ENCODE data around the gene CMTM1.
A peak's percentile ranks its signal among the peaks of the same experiment; 100 is the strongest.
"Not testable (repeated sequence)": the region's sequence is repeated elsewhere in the genome, so short reads cannot be mapped to it uniquely, and the experiment has no call there.

Gene CMTM1

DNA sequence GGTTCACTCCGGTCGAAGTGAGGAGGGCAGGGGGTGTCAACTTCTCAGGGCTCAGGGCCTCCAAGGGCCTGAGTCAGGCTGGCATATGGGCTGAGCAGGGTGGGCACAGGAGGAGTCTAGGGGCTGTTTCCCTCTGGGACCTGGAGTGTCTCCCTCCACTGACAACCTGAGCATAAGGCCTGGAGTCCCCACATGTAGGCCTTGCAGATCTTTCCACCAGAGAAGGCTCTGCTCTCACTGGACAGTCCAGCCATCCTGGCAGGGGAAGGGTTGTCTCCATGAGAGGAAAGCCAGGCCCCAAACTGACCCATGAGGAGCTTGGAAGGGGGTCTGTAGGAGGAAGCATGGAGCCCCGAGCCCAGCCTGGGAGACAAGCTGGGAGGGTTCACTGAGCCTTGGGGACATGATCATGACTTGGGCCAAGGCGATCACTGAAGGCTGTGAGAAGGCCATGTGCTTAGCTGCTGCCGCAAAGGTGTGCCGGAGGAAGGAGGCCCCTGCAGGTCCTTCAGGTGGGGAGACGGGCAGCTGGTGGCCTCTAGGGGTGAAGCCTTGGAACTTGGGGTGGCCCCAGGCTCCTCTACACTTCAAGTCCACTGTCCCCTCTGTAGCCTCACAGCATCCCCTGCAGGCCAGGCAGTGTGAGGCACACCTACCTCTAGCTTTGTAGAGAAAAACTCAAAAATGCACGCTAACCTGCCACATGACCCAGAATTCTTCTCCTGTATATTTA, 22.9 kb downstream of the CMTM1 start:
- no peak for DNase-seq (ENCODE audit: extremely low read depth, low read depth)
- TF ChIP-seq, protein P1, sequence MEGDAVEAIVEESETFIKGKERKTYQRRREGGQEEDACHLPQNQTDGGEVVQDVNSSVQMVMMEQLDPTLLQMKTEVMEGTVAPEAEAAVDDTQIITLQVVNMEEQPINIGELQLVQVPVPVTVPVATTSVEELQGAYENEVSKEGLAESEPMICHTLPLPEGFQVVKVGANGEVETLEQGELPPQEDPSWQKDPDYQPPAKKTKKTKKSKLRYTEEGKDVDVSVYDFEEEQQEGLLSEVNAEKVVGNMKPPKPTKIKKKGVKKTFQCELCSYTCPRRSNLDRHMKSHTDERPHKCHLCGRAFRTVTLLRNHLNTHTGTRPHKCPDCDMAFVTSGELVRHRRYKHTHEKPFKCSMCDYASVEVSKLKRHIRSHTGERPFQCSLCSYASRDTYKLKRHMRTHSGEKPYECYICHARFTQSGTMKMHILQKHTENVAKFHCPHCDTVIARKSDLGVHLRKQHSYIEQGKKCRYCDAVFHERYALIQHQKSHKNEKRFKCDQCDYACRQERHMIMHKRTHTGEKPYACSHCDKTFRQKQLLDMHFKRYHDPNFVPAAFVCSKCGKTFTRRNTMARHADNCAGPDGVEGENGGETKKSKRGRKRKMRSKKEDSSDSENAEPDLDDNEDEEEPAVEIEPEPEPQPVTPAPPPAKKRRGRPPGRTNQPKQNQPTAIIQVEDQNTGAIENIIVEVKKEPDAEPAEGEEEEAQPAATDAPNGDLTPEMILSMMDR (IDR thresholded peaks at IDR 0.05; ENCODE audit: low read depth, low read length), result peak; percentile 63

DNA sequence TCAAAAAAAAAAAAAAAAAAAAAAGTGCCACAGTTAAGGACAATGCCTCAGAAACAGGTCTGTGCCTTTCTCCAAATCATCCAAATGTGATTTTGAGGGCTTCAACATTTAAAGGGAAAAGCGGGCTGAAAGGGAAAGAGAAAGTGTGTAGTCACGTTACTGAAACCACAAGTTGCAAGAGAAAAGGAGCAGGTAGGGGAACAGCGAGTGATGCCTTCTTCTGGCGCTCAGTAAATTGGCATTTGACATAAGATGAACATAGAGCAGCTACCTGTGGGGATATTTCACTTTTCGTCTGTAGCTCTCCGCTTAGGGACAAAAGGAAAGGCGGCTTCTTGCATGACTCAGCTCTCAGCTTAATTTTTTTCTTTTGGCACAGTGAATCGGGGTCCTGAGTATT, 24.1 kb downstream of the CMTM1 start:
- TF ChIP-seq, protein P1 (IDR thresholded peaks at IDR 0.05; ENCODE audit: low read depth, low read length), result no peak
- no peak for DNase-seq (ENCODE audit: extremely low read depth, low read depth)

DNA sequence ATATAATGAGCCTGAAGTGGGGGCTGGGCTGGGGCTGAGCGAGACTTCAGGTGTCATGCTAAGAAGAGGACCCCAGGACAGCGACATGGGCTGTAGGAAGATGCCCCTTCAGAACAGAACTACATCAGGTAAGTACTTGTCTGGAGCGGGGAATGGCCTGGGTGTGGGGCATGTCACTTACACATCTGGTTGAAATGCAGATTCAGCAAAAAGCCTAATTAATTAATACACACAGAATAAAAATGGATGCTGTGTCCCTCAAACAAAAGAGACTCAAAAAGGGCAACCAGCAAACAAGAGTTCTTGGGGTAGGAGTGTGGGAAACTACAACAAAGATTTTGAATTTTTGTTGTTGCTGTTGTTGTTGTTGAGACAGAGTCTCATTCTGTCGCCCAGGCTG, 24.8 kb downstream of the CMTM1 start:
- TF ChIP-seq, protein P1 (IDR thresholded peaks at IDR 0.05; ENCODE audit: low read depth, low read length), result no peak
- no peak for DNase-seq (ENCODE audit: extremely low read depth, low read depth)

DNA sequence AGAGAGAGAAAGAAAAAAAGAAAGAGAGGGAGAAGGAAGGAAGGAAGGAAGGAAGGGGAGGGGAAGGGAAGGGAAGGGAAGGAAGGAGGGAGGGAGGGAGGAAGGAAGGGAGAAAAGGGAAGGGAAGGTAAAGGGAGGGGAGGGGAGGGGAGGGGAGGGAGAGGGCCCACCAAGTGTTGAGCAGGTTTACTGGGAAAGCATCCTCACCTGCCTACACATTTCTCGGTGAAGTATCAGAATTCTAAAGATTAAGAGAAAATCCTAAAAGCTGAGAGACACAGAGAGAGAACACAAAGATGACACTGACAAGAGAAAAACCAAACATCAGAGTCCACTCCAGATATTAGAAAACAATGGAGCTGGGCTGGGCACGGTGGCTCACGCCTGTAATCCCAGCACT, 26.0 kb downstream of the CMTM1 start:
- TF ChIP-seq, protein P1 (IDR thresholded peaks at IDR 0.05; ENCODE audit: low read depth, low read length), result no peak
- no peak for DNase-seq (ENCODE audit: extremely low read depth, low read depth)

DNA sequence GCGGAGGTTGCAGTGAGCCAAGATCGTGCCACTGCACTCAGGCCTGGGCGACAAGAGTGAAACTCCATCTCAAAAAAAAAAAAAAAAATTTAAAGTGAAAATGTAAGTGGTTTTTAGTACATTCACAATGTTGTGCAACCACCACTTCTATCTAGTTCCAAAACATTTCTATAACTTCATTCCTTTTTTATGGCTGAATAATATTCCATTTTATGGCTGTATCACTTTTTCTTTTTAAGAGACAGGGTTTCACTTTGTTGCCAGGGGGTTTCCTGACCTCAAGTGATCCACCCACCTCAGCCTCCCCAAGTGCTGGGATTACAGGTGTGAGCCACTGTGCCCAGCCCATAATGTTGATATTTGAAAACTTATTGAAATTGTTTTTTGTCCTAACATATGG, 26.6 kb downstream of the CMTM1 start:
- TF ChIP-seq, protein P1 (IDR thresholded peaks at IDR 0.05; ENCODE audit: low read depth, low read length), result no peak
- DNase-seq (ENCODE audit: extremely low read depth, low read depth), result no peak

DNA sequence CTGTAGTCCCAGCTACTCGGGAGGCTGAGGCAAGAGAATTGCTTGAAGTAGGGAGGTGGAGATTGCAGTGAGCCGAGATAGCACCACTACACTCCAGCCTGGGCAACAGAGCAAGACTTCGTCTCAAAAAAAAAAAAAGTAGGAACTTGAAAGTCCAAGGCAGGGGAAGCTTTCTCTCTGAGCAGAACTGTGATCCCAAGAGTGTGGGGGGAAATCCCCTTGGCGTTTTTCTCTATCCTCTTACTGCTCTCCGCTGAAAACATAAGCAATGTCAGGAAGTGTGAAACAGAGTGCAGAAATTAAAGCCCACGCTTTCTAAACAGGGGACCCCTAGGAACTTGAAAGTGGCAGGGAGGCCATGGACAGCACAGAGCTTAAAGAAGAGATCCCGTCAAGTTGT, 28.5 kb downstream of the CMTM1 start:
- DNase-seq (ENCODE audit: extremely low read depth, low read depth), result no peak
- TF ChIP-seq, protein P1 (IDR thresholded peaks at IDR 0.05; ENCODE audit: low read depth, low read length), result no peak

DNA sequence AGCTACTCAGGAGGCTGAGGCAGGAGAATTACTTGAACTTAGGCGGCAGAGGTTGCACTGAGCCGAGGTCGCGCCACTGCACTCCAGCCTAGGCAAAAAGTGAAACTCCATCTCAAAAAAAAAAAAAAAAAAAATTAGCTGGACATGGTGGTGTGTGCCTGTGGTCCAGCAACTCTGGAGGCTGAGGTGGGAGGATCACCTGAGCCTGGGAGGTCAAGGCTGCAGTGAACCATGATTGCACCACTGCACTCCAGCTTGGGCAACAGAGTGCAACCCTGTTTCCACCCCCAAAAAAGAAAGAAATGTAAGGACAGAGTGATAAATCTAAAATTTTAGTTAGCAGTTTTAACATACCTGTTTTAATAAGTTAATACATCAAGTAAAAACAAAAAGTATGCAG, 30.3 kb downstream of the CMTM1 start:
- not testable (repeated sequence) for DNase-seq (ENCODE audit: extremely low read depth, low read depth)
